Ishikawa (cell line): ENCODE data around the gene DTYMK.

Experiments
- CEBPB ChIP-seq: IDR thresholded peaks from 2 replicates; pipeline ENCODE4 v1.6.1; 2012
- CREB1 ChIP-seq: IDR thresholded peaks from 2 replicates; pipeline ENCODE4 v1.6.1; 2012; ENCODE audit warnings: low read depth
- EGR1 ChIP-seq: IDR thresholded peaks from 2 replicates; pipeline ENCODE4 v1.6.1; 2012
- EP300 ChIP-seq: IDR thresholded peaks from 2 replicates; pipeline ENCODE4 v1.6.1; 2012; ENCODE audit warnings: borderline replicate concordance
- FOXM1 ChIP-seq: IDR thresholded peaks from 2 replicates; pipeline ENCODE4 v1.6.1; 2012; ENCODE audit warnings: low read depth, borderline replicate concordance
- NFIC ChIP-seq: IDR thresholded peaks from 2 replicates; pipeline ENCODE4 v1.6.1; 2012
- RAD21 ChIP-seq: IDR thresholded peaks from 2 replicates; pipeline ENCODE4 v1.6.1; 2012; ENCODE audit warnings: low read depth
- TAF1 ChIP-seq: IDR thresholded peaks from 2 replicates; pipeline ENCODE4 v1.6.1; 2012; ENCODE audit warnings: low read depth, mild to moderate bottlenecking
- TCF12 ChIP-seq: IDR thresholded peaks from 2 replicates; pipeline ENCODE4 v1.6.1; 2012; ENCODE audit warnings: low read depth
- TEAD4 ChIP-seq: IDR thresholded peaks from 2 replicates; pipeline ENCODE4 v1.6.1; 2012
- USF1 ChIP-seq: IDR thresholded peaks from 2 replicates; pipeline ENCODE4 v1.6.1; 2012
- YY1 ChIP-seq: IDR thresholded peaks from 2 replicates; pipeline ENCODE4 v1.6.1; 2012; ENCODE audit warnings: low read depth
- ZBTB7A ChIP-seq: IDR thresholded peaks from 2 replicates; pipeline ENCODE4 v1.6.1; 2012; ENCODE audit warnings: low read depth
- TF ChIP-seq, protein P1 (sequence below): IDR thresholded peaks from 2 replicates; pipeline ENCODE4 v1.6.1; 2012; ENCODE audit warnings: low read depth, mild to moderate bottlenecking
- TF ChIP-seq, protein P2 (sequence below): IDR thresholded peaks from 2 replicates; pipeline ENCODE4 v1.6.1; 2012

The DTYMK gene

GRCh38 chr2:241668354-241668753 lies 18.3 kb downstream of the DTYMK start:
- TF ChIP-seq CEBPB (no peak), EP300 (no peak), TEAD4 (no peak), ZBTB7A (no peak), NFIC (no peak), TCF12 (no peak)
- TF ChIP-seq, protein P1, sequence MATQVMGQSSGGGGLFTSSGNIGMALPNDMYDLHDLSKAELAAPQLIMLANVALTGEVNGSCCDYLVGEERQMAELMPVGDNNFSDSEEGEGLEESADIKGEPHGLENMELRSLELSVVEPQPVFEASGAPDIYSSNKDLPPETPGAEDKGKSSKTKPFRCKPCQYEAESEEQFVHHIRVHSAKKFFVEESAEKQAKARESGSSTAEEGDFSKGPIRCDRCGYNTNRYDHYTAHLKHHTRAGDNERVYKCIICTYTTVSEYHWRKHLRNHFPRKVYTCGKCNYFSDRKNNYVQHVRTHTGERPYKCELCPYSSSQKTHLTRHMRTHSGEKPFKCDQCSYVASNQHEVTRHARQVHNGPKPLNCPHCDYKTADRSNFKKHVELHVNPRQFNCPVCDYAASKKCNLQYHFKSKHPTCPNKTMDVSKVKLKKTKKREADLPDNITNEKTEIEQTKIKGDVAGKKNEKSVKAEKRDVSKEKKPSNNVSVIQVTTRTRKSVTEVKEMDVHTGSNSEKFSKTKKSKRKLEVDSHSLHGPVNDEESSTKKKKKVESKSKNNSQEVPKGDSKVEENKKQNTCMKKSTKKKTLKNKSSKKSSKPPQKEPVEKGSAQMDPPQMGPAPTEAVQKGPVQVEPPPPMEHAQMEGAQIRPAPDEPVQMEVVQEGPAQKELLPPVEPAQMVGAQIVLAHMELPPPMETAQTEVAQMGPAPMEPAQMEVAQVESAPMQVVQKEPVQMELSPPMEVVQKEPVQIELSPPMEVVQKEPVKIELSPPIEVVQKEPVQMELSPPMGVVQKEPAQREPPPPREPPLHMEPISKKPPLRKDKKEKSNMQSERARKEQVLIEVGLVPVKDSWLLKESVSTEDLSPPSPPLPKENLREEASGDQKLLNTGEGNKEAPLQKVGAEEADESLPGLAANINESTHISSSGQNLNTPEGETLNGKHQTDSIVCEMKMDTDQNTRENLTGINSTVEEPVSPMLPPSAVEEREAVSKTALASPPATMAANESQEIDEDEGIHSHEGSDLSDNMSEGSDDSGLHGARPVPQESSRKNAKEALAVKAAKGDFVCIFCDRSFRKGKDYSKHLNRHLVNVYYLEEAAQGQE = no peak

- TF ChIP-seq, protein P1 = no peak
- no peak for TF ChIP-seq FOXM1
- TF ChIP-seq TAF1 = no peak
- TF ChIP-seq RAD21 = no peak
- TF ChIP-seq YY1 = no peak
- no peak for TF ChIP-seq USF1
- TF ChIP-seq ZBTB7A = no peak
- TF ChIP-seq NFIC = no peak
- no peak for TF ChIP-seq TCF12
- TF ChIP-seq EP300 = no peak
- no peak for TF ChIP-seq TEAD4
- TF ChIP-seq CEBPB = no peak
- TF ChIP-seq CREB1 = no peak
- no peak for TF ChIP-seq EGR1
Measured at GRCh38 chr2:241666627-241667400, 19.8 kb downstream of the DTYMK start.

DNA sequence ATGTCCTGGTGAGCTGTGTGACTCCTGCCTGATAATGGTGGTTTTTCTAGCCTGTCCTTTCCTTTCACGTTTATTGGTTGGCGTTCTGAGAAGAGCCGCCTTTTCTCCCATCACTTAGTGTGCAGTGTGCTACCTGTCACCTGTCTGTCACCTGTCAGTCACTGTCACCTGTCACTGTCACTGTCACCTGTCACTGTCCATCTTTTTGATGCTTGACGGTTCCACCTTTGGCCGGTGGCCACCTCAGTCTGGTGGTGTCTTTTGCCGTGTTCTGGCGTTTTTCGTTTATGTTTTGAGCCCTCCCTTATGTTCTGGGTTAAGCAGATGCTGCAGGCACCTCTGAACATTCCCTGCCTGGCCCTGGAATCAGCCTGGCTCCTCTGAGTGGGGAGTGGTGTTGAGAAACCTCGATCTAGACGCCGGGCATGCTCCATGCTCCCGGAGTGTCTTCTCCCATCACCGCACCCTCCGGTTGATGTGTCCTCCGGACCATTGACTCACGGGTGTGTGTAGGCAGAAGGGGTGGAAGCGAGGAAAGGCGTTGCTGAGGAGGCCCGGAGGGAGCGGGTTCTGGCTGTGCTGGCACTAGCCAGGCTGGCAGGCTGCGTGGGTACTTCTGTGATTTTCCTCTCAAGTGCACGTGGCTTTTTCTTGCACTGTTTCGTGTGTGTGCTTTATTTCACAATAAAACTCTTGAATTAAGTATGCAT lies 20.7 kb downstream of the DTYMK start:
- TF ChIP-seq EGR1 = no peak
- no peak for TF ChIP-seq CREB1
- no peak for TF ChIP-seq USF1
- TF ChIP-seq RAD21 = no peak
- no peak for TF ChIP-seq NFIC
- no peak for TF ChIP-seq ZBTB7A
- no peak for TF ChIP-seq FOXM1
- TF ChIP-seq, protein P1 = no peak
- no peak for TF ChIP-seq TCF12

- TF ChIP-seq TCF12 = no peak
- no peak for TF ChIP-seq EGR1
- TF ChIP-seq YY1 = no peak
- TF ChIP-seq FOXM1 = no peak
- no peak for TF ChIP-seq EP300
- TF ChIP-seq, protein P2, sequence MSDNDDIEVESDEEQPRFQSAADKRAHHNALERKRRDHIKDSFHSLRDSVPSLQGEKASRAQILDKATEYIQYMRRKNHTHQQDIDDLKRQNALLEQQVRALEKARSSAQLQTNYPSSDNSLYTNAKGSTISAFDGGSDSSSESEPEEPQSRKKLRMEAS = no peak
- TF ChIP-seq RAD21 = no peak
- no peak for TF ChIP-seq NFIC
- TF ChIP-seq TEAD4 = no peak
- TF ChIP-seq, protein P1 = no peak
- TF ChIP-seq TAF1 = no peak
- TF ChIP-seq ZBTB7A = no peak
- no peak for TF ChIP-seq CREB1
- no peak for TF ChIP-seq CEBPB
- TF ChIP-seq USF1 = no peak
Measured at GRCh38 chr2:241660593-241661213, 25.9 kb downstream of the DTYMK start.
